HAP-1 (cell line): Measurements from ENCODE around the gene PLAAT1.

ENCODE experiments used
- DNase-seq, 2 experiments: peaks; one replicate each; pipeline ENCODE4 v3.0.0-alpha.2; 2016 to 2020; ENCODE audit warnings: low spot score in 2 of 2
- H3K27me3 ChIP-seq: fragments of 250-450 bp; sonication (Bioruptor Pico); 2 replicates; pipeline ENCODE4 v1.5.1; 2020; ENCODE audit warnings: low read depth, mild to moderate bottlenecking, moderate library complexity
- H3K36me3 ChIP-seq: fragments of 250-450 bp; sonication (Bioruptor Pico); replicated peaks from 2 replicates; pipeline ENCODE4 v1.5.1; 2020; ENCODE audit warnings: mild to moderate bottlenecking
- H3K4me1 ChIP-seq: fragments of 250-450 bp; sonication (Bioruptor Pico); 2 replicates; pipeline ENCODE4 v1.5.1; 2020; ENCODE audit warnings: mild to moderate bottlenecking
- H3K4me3 ChIP-seq: fragments of 250-450 bp; sonication (Bioruptor Pico); 2 replicates; pipeline ENCODE4 v1.5.1; 2020; ENCODE audit warnings: mild to moderate bottlenecking, moderate library complexity
- H3K9me3 ChIP-seq: fragments of 250-450 bp; sonication (Bioruptor Pico); 2 replicates; pipeline ENCODE4 v1.5.1; 2020; ENCODE audit warnings: mild to moderate bottlenecking, moderate library complexity
- in situ Hi-C: fragments of 300-500 bp; cut with MboI; formaldehyde crosslinking; loops from 3 replicates; pipeline ENCODE4 v1.14.3; 2020; ENCODE audit warnings: low sequenced_read_pairs, inconsistent platforms, mixed read lengths

The PLAAT1 gene

DNA sequence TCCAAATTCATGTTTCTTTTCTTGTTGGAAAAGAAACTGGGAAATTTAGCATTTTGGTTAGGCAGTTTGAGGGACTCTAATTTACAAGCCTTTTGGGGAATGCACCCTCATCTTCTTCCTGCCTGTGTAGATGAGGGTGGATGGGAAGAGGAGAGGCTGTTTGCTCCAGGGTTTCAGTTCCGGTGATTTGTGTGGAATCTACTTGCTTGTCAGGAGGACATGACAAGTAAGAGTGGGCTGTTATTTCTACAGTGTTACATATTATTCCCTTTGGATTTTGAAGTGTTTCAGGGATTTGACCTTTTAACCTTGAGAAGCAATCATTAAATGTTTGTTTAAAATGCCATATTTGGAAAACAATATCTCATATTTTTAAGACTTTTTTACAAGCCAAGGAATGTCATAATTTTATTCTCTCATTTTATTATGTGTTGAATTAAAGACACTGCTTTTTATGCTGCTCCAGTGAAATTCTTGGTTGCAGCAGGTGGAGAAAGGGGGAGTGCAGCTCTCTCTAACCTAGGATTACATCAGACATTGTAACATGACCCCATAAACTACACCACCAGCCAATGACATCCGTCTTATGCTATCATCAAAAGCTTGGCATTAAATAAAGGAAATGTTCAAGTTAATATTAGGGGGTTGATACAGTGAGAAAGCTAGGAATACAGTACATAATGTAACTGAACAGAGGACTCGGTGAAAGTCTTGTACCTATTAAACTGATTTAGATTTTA is 30.2 kb downstream of the PLAAT1 start:
- Histone ChIP-seq H3K36me3 (peaks cover 4% of the 10 kb centered on the region; the same call in 1 of the 2 replicates), H3K27me3 (no peaks in the 10 kb centered on the region), H3K4me3 (no peak overlapping the region), H3K9me3 (no peaks in the 10 kb centered on the region), H3K4me1 (no peaks in the 10 kb centered on the region)
- in situ Hi-C loops, result no loop called here
- DNase-seq, result no peak

DNA sequence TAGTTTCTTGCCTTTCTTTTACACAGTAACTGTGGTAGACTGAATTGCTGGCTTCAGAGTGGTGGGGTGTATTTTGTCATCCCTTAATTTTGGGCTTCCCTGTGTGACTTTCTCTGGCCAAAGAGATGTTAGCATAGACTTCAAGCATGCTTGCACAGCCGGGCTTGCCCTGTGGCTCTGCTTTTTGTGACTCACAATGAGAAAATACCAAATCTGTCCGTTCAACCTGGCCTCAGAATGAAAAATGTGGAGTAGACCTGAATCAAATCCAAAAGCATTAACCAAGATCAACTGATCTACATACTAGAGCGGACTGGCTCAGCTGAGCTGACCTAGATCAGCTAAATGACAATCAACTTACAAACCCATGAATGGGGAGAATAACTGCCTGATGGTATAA is 51.4 kb downstream of the PLAAT1 start:
- no peaks in the 10 kb centered on the region for H3K4me1 ChIP-seq
- no peaks in the 10 kb centered on the region for H3K27me3 ChIP-seq
- no peak overlapping the region for H3K4me3 ChIP-seq
- in situ Hi-C loops, result no loop called here
- no peak for DNase-seq
- H3K9me3 ChIP-seq, result 0 out of 2 replicates have a peak, but pooled peaks cover 2% of the 10 kb centered on the region
- no peaks in the 10 kb centered on the region for H3K36me3 ChIP-seq

DNA sequence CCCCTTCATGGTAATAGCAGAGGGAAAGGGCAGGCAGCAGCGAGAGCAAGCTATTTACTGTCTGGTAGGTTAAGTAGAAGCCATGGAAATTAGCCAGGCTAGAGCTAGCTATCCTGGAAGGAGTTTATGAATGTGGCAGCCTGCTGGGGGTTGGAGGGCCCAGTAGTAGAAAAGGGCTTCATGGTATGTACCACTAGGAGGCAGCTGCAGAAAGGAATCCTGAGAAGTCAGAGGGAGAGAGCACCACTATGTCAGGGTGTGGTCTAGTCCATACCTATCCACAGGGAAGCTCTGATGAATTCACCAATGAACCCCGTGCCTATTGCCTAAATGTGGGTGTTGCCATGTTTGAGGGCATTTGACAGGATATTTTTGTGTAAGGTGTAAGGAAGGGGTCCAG is 55.0 kb downstream of the PLAAT1 start:
- Histone ChIP-seq H3K4me1 (no peaks in the 10 kb centered on the region), H3K36me3 (no peaks in the 10 kb centered on the region), H3K27me3 (peaks cover 15% of the 10 kb centered on the region), H3K4me3 (no peak overlapping the region), H3K9me3 (0 out of 2 replicates have a peak, but pooled peaks cover 2% of the 10 kb centered on the region)
- no peak for DNase-seq
- in situ Hi-C loops, result no loop called here

DNA sequence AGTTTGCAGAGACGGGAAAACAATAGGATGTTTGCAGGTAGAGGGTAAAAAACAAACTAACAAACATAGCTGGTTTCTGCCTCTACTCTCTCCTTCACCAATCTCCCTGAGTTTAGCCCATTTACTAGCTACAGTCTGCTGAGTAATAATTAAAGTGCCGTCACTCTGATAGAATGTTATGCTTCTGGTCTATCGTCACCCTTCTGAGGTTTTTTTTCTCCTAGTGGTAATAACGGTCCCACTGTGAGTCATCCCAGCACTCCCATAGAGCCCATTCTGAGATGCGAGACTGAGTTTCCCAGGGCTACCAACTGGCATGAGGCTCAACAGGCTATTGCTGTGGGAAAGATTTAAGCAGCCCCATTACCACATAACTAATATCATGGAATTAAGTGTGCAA is 56.4 kb downstream of the PLAAT1 start:
- in situ Hi-C loops, result no loop called here
- Histone ChIP-seq H3K4me1 (no peaks in the 10 kb centered on the region), H3K4me3 (no peak overlapping the region), H3K27me3 (peaks cover 15% of the 10 kb centered on the region), H3K9me3 (no peaks in the 10 kb centered on the region), H3K36me3 (no peaks in the 10 kb centered on the region)
- no peak for DNase-seq

DNA sequence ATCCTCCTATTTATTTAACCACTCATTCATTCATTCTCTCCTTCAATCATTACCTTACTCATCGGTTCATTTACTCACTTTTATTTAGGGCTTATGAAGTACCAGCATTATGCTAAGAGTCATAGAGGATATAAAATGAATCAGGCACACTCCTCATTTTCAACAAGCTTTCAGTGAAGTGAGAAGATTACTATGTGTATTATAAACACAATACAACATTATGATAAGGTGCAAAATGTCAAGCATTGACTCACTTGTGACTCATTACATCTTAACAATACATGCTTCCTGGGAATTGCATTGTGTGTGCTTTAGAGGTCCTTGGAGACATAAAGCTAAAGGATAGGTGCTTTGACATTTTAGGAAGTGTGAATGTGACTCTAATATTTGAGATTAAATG is 60.4 kb downstream of the PLAAT1 start:
- DNase-seq, result no peak

DNA sequence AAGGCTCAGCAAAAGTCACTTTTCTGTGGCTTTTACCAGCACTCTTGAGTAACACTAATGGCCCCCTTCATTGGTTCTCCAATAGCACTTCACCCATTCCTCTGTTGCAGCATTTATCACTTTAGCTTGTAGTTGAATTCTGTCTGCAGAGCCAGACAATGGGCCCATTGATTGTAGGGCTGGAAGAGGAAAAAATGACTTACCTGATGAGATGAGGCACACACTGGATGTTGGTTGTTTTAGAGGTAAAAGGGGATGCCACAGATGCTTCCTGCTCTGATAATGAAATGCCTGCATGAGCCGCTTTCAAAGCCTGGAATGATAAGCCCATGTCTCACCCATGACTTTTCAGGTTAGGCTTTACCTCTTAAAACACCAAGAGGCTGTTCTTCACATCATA is 64.3 kb downstream of the PLAAT1 start:
- Histone ChIP-seq H3K4me1 (no peaks in the 10 kb centered on the region), H3K27me3 (peaks cover 7% of the 10 kb centered on the region; the same call in 1 of the 2 replicates), H3K4me3 (no peak overlapping the region), H3K36me3 (no peaks in the 10 kb centered on the region), H3K9me3 (no peaks in the 10 kb centered on the region)
- in situ Hi-C loops, result no loop called here
- no peak for DNase-seq

More for the DNA sequence above, 60.4 kb downstream of the PLAAT1 start:
- Histone ChIP-seq H3K4me3 (no peak overlapping the region), H3K4me1 (no peaks in the 10 kb centered on the region), H3K36me3 (no peaks in the 10 kb centered on the region), H3K27me3 (peaks cover 18% of the 10 kb centered on the region), H3K9me3 (no peaks in the 10 kb centered on the region)
- in situ Hi-C loops, result no loop called here

DNA sequence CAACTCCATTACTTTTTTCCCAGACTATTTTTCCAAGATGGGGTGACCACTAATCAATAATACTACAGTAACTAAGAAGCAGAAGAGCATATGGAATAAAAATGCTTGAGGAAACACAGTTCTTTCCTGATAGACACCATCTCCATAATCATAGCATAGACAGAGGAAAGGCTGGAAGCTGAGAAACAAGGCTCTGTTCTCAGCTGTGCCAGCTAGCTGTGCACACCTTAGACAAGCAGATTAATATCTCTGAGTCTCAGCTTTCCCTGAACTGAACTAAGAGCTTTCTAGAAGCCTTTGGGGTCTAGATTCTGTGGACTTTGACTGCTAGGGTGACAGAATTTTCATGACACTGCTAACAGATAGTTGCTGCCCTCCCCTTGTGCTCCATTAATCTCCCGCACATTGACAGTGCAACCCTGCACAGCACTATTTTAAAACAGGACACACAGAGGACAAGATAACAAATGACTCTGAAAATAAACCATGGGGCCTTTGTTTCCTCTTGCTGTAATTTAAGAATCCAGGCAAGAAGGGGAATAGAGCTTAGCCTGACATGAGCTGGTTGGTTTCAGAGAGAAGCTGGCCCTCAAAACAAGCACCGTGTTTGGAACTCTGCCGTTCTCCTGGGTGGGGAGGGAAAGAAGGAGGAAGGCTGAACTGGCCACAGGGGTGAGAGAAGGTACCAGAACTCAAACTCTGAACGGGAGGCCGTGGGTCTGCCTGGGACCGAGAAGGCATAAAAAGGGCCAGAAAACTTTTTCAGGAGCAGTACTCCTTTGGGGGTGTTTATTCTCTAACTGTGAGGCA is 70.1 kb downstream of the PLAAT1 start:
- no peak overlapping the region for H3K4me3 ChIP-seq
- 0 out of 2 replicates have a peak, but pooled peaks cover 4% of the 10 kb centered on the region for H3K27me3 ChIP-seq
- H3K4me1 ChIP-seq, result no peaks in the 10 kb centered on the region
- DNase-seq, result no peak
- in situ Hi-C loops, result no loop called here
- no peaks in the 10 kb centered on the region for H3K9me3 ChIP-seq
- no peaks in the 10 kb centered on the region for H3K36me3 ChIP-seq

DNA sequence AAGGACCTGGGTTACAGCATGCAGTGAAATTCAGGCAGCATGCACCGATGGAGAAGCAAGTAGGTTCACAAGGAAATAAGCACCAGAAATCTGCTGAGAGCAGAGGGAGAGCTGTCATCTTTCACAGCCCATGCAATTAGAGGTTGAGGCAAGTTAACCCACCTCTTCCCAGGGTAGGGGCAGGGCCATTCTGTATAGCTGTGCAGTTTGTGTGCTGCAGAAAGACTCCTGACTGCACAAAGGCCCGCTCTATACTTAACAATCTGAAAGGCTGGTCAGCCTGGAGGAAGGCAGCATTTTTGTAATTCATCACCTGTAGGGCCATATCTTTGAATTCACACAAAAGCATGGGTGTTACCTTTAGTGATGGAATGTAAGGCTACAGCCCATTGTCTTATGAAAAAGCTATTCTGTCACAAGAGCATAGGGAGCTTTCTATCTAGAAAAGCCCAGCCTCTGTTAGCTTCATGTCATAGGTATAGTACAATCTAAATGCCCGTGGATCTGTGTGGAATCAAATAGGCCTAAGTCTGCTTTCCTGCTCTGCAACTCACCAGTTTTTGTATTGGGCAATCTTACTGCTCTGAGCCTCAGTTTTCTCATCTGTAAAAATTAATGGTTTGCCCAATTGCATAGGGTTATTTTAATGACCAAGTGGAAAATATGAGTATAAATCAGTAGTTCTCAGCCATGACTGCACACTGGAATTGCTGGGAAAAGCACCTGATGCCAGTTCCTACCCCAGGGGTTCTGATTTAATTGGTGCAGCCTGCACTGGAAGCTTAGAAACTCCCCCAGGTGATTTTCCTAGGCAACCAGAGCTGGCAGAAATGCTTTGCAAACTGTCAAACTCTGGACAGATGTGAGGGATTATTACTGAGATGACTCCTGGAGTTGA is 72.3 kb downstream of the PLAAT1 start:
- DNase-seq, result no peak
- no peaks in the 10 kb centered on the region for H3K4me1 ChIP-seq
- H3K4me3 ChIP-seq, result no peak overlapping the region
- H3K27me3 ChIP-seq, result 0 out of 2 replicates have a peak, but pooled peaks cover 4% of the 10 kb centered on the region
- in situ Hi-C loops, result no loop called here
- H3K36me3 ChIP-seq, result no peaks in the 10 kb centered on the region
- H3K9me3 ChIP-seq, result no peaks in the 10 kb centered on the region

DNA sequence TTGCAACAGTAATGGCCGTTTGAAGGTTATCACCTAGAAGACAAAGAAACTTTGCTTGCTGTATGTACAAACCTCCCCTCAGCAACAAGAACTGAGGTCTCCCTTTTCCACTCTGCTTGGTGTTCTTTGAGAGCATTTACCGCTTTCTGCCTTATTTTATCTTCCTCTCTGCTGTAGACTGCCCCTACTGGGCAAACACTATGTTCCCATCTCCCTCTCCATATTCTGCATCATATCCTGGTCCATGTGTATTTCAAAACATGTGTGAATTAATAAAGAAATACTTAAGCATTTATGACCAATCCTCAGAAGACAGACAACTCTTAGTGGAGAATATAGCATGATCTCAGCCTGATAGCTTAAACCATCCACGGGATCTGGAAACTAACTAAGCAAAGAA is 73.1 kb downstream of the PLAAT1 start:
- in situ Hi-C loops, result no loop called here
- no peak for DNase-seq
- no peaks in the 10 kb centered on the region for H3K4me1 ChIP-seq
- H3K36me3 ChIP-seq, result no peaks in the 10 kb centered on the region
- H3K27me3 ChIP-seq, result no peaks in the 10 kb centered on the region
- H3K9me3 ChIP-seq, result no peaks in the 10 kb centered on the region
- no peak overlapping the region for H3K4me3 ChIP-seq

DNA sequence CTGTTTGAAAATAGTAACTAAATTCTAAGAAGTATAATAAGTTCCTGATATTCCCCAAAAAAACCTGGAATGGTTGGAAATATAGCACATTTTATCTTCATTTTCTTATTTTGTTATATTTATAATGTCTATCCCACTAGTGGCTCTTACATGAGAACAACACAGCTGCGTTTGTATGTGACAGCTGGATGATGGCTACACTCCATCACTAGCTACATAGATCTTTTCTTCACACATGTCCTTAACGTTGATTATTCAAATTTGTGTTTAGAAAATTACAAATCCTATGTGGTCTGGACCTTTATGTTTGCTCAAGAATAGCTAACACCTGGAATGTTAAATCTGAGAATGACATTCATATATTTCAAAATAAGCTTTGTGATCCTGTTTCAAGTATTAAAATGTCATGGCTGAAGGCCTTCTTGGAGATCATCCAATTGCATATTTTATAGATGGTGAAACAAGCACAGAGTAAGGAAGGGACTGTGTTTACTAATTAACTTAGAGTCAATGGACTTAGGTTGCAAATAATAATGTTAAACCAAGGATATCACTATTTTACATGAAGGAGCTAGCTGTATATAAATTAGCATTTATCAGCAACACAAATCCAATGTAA is 76.8 kb downstream of the PLAAT1 start:
- no peaks in the 10 kb centered on the region for H3K27me3 ChIP-seq
- in situ Hi-C loops, result no loop called here

More for the DNA sequence above, 76.8 kb downstream of the PLAAT1 start:
- Histone ChIP-seq H3K4me1 (no peaks in the 10 kb centered on the region), H3K4me3 (no peak overlapping the region), H3K9me3 (no peaks in the 10 kb centered on the region), H3K36me3 (no peaks in the 10 kb centered on the region)
- no peak for DNase-seq
